ENCODE results near the gene EHBP1L1.

GRCh38 chr11:65559951-65560537 lies 15.8 kb upstream of the EHBP1L1 start:
- no peak for TF ChIP-seq CTCF (IDR thresholded peaks at IDR 0.05)
- TF ChIP-seq POLR2A (IDR thresholded peaks at IDR 0.05) = no peak
- no peak for TF ChIP-seq POLR2AphosphoS5 (IDR thresholded peaks at IDR 0.05)
- no peak for TF ChIP-seq EP300 (IDR thresholded peaks at IDR 0.05)
